Caco-2 (cell line): Measurements from ENCODE around the gene DHPS. TPM values are rescaled to one million over a fixed set of nuclear protein-coding genes. Genes with fewer than 3 reads are reported as not detected.

Experiments used
- BruUV-seq: library from RNA; stranded (reverse); fragments of 400-500 nt; replicated peaks from 2 replicates; lab custom pipeline; 2021; lab: Mats Ljungman, UMichigan
- CTCF ChIA-PET: fragments of 300-600 bp; sonication (Branson Sonifier 250); formaldehyde crosslinking; loops from one replicate; lab custom pipeline; 2022; ENCODE audit warnings: antibody characterized with exemption; lab: Charles Lee
- POLR2A ChIA-PET: fragments of 300-600 bp; sonication (Branson Sonifier 250); formaldehyde crosslinking; loops from one replicate; lab custom pipeline; 2022; ENCODE audit warnings: antibody characterized with exemption; lab: Charles Lee
- DNase-seq, 2 experiments: peaks; one replicate each; pipeline versions ENCODE4 v3.0.0 to v3.0.0-alpha.2; 2020 to 2022
- H3K27me3 ChIP-seq: replicated peaks from 2 replicates; pipeline ENCODE4 v1.6.0; 2011; ENCODE audit warnings: low read length; ENCODE audit not compliant: control insufficient read depth, insufficient read depth
- H3K36me3 ChIP-seq: 2 replicates; pipeline ENCODE4 v1.5.1; 2011; ENCODE audit warnings: low read length; ENCODE audit not compliant: control insufficient read depth, insufficient read depth
- H3K4me1 ChIP-seq: fragments of 250-450 bp; sonication (Bioruptor Pico); 2 replicates; pipeline ENCODE4 v1.5.1; 2020; ENCODE audit warnings: mild to moderate bottlenecking
- H3K4me3 ChIP-seq: 2 replicates; pipeline ENCODE4 v1.5.1; 2011; ENCODE audit warnings: low read depth, mild to moderate bottlenecking, control low read depth, low read length
- H3K9me3 ChIP-seq: fragments of 250-450 bp; sonication (Bioruptor Pico); 2 replicates; pipeline ENCODE4 v1.5.1; 2020; ENCODE audit warnings: mild to moderate bottlenecking, moderate library complexity
- H3K27ac Mint-ChIP-seq: one replicate; pipeline ENCODE4 v1.8.0; 2022; ENCODE audit warnings: mixed read lengths; ENCODE audit not compliant: unreplicated experiment
- H3K27me3 Mint-ChIP-seq: one replicate; pipeline ENCODE4 v1.8.0; 2022; ENCODE audit warnings: mixed read lengths; ENCODE audit not compliant: insufficient read depth, unreplicated experiment
- H3K36me3 Mint-ChIP-seq: one replicate; pipeline ENCODE4 v1.8.0; 2022; ENCODE audit warnings: mild to moderate bottlenecking, mixed read lengths; ENCODE audit not compliant: insufficient read depth, unreplicated experiment
- H3K4me1 Mint-ChIP-seq: one replicate; pipeline ENCODE4 v1.8.0; 2022; ENCODE audit warnings: low read depth, mixed read lengths; ENCODE audit not compliant: unreplicated experiment
- H3K4me3 Mint-ChIP-seq: one replicate; pipeline ENCODE4 v1.8.0; 2022; ENCODE audit warnings: mild to moderate bottlenecking, moderate library complexity, mixed read lengths; ENCODE audit not compliant: unreplicated experiment
- H3K9me3 Mint-ChIP-seq: one replicate; pipeline ENCODE4 v1.8.0; 2022; ENCODE audit warnings: mixed read lengths; ENCODE audit not compliant: unreplicated experiment
- intact Hi-C: fragments of 100-400 bp; cut with micrococcal nuclease; formaldehyde crosslinking; loops from one replicate; pipeline ENCODE4 v1.10.0; 2022; ENCODE audit not compliant: unreplicated experiment
- total RNA-seq: library from RNA; stranded (reverse); gene quantifications from 2 replicates; pipeline ENCODE4 v1.2.3, GENCODE V29; 2022
- TF ChIP-seq, protein P1 (sequence below), 2 experiments: fragments of 200-600 bp in 1 of 2; IDR thresholded peaks; 1 replicate in 1 of 2; 2 replicates in 1 of 2; pipeline versions ENCODE4 v1.5.1 to v1.8.0; 2011 to 2022; ENCODE audit warnings: antibody characterized with exemption in 1 of 2, control low read depth in 1 of 2, inconsistent platforms in 1 of 2, low read depth in 1 of 2, low read length in 1 of 2, mild to moderate bottlenecking in 1 of 2, moderate library complexity in 1 of 2; ENCODE audit not compliant: insufficient read depth in 1 of 2, severe bottlenecking in 1 of 2, unreplicated experiment in 1 of 2

Gene DHPS
- total RNA-seq, 1 experiment from 2014 or later, result 76.4 TPM

DNA sequence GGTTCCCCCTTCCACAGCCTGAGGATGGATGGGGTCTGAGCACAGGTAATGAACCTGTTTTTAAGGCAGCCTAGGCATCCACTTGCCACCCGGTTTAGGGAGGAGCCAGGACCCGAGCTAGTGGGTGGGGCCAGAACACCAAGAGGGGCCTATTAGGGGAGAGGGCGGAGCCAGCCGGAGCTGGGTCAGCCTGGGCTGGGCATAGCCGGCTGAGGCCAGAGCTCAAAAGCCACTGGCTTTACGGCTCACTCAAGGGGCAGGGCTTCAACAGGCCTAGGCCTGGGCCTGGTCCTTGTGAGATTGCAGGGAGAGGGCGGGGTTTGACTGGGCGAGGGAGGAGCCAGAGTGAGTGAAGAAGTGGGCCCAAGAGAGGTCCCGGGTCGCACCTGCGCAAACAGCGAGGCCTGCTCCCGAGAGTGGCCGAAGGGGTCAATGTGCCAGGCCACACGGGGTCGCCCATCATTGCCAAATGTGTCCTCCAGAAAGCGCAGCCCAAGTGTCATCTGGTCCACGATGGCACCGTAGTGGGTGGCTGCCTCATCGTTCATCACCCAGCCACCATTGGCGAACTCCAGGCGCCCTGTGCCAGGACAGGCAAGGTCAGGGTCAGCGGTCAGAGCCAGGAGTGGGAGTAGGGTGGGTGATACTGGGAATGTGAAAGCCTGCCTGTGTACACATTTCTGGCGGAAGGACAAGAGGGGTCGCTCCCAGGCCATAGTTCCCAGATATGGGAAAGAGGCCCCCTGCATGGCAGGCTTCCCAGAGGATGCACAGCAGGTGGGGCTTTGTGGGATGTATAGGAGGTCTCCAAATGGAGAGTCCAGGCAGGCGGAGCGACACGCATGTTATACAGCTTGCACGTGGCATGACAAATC, 17.0 kb downstream of the DHPS start:
- H3K4me1 Mint-ChIP-seq, result peaks cover 8% of the 10 kb centered on the region
- peaks cover 30% of the 10 kb centered on the region for H3K36me3 Mint-ChIP-seq
- no peak overlapping the region for H3K27ac Mint-ChIP-seq
- H3K4me3 ChIP-seq, result no peak overlapping the region
- TF ChIP-seq, protein P1, sequence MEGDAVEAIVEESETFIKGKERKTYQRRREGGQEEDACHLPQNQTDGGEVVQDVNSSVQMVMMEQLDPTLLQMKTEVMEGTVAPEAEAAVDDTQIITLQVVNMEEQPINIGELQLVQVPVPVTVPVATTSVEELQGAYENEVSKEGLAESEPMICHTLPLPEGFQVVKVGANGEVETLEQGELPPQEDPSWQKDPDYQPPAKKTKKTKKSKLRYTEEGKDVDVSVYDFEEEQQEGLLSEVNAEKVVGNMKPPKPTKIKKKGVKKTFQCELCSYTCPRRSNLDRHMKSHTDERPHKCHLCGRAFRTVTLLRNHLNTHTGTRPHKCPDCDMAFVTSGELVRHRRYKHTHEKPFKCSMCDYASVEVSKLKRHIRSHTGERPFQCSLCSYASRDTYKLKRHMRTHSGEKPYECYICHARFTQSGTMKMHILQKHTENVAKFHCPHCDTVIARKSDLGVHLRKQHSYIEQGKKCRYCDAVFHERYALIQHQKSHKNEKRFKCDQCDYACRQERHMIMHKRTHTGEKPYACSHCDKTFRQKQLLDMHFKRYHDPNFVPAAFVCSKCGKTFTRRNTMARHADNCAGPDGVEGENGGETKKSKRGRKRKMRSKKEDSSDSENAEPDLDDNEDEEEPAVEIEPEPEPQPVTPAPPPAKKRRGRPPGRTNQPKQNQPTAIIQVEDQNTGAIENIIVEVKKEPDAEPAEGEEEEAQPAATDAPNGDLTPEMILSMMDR (IDR thresholded peaks at IDR 0.05; ENCODE audit: insufficient read depth in 1 of 2, low read depth in 1 of 2, low read length in 1 of 2, severe bottlenecking in 1 of 2, unreplicated experiment in 1 of 2), result no peak
- H3K4me3 Mint-ChIP-seq, result no peak overlapping the region
- H3K27me3 Mint-ChIP-seq, result no peaks in the 10 kb centered on the region
- no TSS peak for BruUV-seq
- H3K27me3 ChIP-seq, result no peaks in the 10 kb centered on the region
- no peaks in the 10 kb centered on the region for H3K9me3 Mint-ChIP-seq
- ChIA-PET CTCF (no interaction called here), POLR2A (interaction anchor here (0.7 kb wide), 1 partner anchor 17 kb away, joined by 3 read pairs; no protein-coding TSS in a partner anchor)
- peaks cover 12% of the 10 kb centered on the region for H3K4me1 ChIP-seq
- H3K9me3 ChIP-seq, result no peaks in the 10 kb centered on the region
- DNase-seq, result peak in 1 of 2 experiments; percentile 53
- intact Hi-C loops, result no loop called here
- H3K36me3 ChIP-seq, result no peaks in the 10 kb centered on the region; the same call in none of the 2 replicates

DNA sequence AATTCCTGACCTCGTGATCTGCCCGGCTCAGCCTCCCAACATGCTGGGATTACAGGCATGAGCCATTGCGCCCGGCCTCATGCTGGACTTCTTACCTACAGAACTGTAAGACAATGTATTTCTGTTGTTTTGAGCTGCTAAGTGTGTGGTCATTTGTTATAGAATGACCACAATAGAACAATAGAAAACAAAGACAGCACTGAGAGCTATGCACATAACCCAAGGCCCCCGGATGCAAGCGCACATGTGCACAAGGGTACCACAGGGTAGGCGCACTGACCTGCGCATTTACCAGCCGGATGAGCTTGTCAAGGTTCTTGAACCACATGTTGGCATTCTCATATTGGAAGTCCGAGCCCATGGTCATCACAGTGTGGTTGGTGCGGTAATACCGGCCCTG, 20.7 kb downstream of the DHPS start:
- TF ChIP-seq, protein P1 (IDR thresholded peaks at IDR 0.05; ENCODE audit: insufficient read depth in 1 of 2, low read depth in 1 of 2, low read length in 1 of 2, severe bottlenecking in 1 of 2, unreplicated experiment in 1 of 2), result no peak
- no peaks in the 10 kb centered on the region for H3K27me3 Mint-ChIP-seq
- Histone ChIP-seq H3K27me3 (no peaks in the 10 kb centered on the region), H3K36me3 (no peaks in the 10 kb centered on the region; the same call in none of the 2 replicates), H3K9me3 (no peaks in the 10 kb centered on the region), H3K4me3 (no peak overlapping the region), H3K4me1 (no peaks in the 10 kb centered on the region)
- no peak overlapping the region for H3K4me3 Mint-ChIP-seq
- peaks cover 36% of the 10 kb centered on the region for H3K36me3 Mint-ChIP-seq
- intact Hi-C loops, result no loop called here
- CTCF ChIA-PET, result no interaction called here
- peaks cover 5% of the 10 kb centered on the region for H3K4me1 Mint-ChIP-seq
- no peak overlapping the region for H3K27ac Mint-ChIP-seq
- DNase-seq, result no peak
- BruUV-seq, result no TSS peak
- no peaks in the 10 kb centered on the region for H3K9me3 Mint-ChIP-seq
- POLR2A ChIA-PET, result no interaction called here

DNA sequence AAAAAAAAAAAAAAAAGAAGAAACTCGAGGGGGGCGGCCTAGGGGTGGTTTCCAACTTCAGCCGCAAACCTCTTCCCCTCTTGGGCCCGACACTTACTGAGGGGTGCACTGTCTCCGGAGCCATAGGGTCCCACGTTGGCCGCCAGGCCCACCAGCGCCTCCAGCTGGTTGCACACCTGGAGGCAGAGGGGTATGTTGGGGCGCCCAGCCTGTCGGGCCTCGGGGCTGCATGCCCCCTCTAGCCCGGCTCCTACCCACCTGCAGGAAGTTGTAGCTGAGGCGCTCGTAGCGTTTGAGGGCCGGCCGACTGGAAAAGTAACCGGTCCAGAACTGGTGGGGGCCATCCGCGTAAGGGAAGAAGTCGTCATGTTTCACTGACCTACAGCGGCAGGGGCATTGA, 23.7 kb downstream of the DHPS start:
- Histone ChIP-seq H3K27me3 (no peaks in the 10 kb centered on the region), H3K9me3 (no peaks in the 10 kb centered on the region), H3K4me1 (no peaks in the 10 kb centered on the region), H3K4me3 (no peak overlapping the region), H3K36me3 (no peaks in the 10 kb centered on the region)
- TF ChIP-seq, protein P1 (IDR thresholded peaks at IDR 0.05; ENCODE audit: insufficient read depth in 1 of 2, low read depth in 1 of 2, low read length in 1 of 2, severe bottlenecking in 1 of 2, unreplicated experiment in 1 of 2), result peak in 1 of 2 experiments; percentile 4
- H3K27ac Mint-ChIP-seq, result no peak overlapping the region
- ChIA-PET CTCF (no interaction called here), POLR2A (no interaction called here)
- no peaks in the 10 kb centered on the region for H3K4me1 Mint-ChIP-seq
- no peak for DNase-seq
- no TSS peak for BruUV-seq
- H3K9me3 Mint-ChIP-seq, result no peaks in the 10 kb centered on the region
- peaks cover 32% of the 10 kb centered on the region for H3K36me3 Mint-ChIP-seq
- H3K4me3 Mint-ChIP-seq, result no peak overlapping the region
- intact Hi-C loops, result no loop called here
- H3K27me3 Mint-ChIP-seq, result no peaks in the 10 kb centered on the region
